Measurements from ENCODE around the gene AMFR.

Gene AMFR

GRCh38 chr16:56423584-56424403 is 1.6 kb downstream of the AMFR start:
- Histone ChIP-seq H2AFZ (ENCODE audit: low read length) (no peak overlapping the region), H3K36me3 (ENCODE audit: insufficient read depth, low read length) (0 out of 2 replicates have a peak, but pooled peaks cover 7% of the 10 kb centered on the region), H3K27me3 (ENCODE audit: insufficient read depth, low read length) (no peaks in the 10 kb centered on the region), H3F3A (ENCODE audit: insufficient read depth, low read length) (no peaks in the 10 kb centered on the region; the same call in 1 of the 2 replicates), H3K4me1 (ENCODE audit: insufficient read depth, low read length, severe bottlenecking) (peaks cover 47% of the 10 kb centered on the region), H3K9me3 (ENCODE audit: low read length) (no peaks in the 10 kb centered on the region), H3K4me3 (ENCODE audit: low read depth, low read length, poor library complexity, severe bottlenecking) (peak overlapping the region; percentile 91), H4K20me1 (ENCODE audit: insufficient read depth, low read length) (no peaks in the 10 kb centered on the region), H3K9me2 (ENCODE audit: low read depth, low read length) (no peaks in the 10 kb centered on the region), H3K79me2 (ENCODE audit: insufficient read depth, low read length) (peaks cover 57% of the 10 kb centered on the region), H3K9ac (ENCODE audit: low read length) (peak overlapping the region; percentile 86), H3K4me2 (ENCODE audit: low read length) (peak overlapping the region; percentile 85), H3K27ac (ENCODE audit: low read depth, low read length, poor library complexity, severe bottlenecking) (peak overlapping the region; percentile 90)
- TF ChIP-seq CTCF (IDR thresholded peaks at IDR 0.05; ENCODE audit: low read length) (no peak), EZH2 (IDR thresholded peaks at IDR 0.05; ENCODE audit: borderline replicate concordance, low read length) (no peak)

- H3K79me2 ChIP-seq (ENCODE audit: insufficient read depth, low read length), result peaks cover 63% of the 10 kb centered on the region
- peaks cover 47% of the 10 kb centered on the region for H3K4me1 ChIP-seq (ENCODE audit: insufficient read depth, low read length, severe bottlenecking)
These were observed 2.4 kb downstream of the AMFR start for GRCh38 chr16:56422896-56423441.

More at GRCh38 chr16:56422896-56423441, 2.4 kb downstream of the AMFR start:
- Histone ChIP-seq H2AFZ (ENCODE audit: low read length) (no peak overlapping the region), H3K4me3 (ENCODE audit: low read depth, low read length, poor library complexity, severe bottlenecking) (peak overlapping the region; percentile 91), H3K36me3 (ENCODE audit: insufficient read depth, low read length) (no peaks in the 10 kb centered on the region), H4K20me1 (ENCODE audit: insufficient read depth, low read length) (no peaks in the 10 kb centered on the region), H3F3A (ENCODE audit: insufficient read depth, low read length) (no peaks in the 10 kb centered on the region; the same call in 1 of the 2 replicates), H3K9ac (ENCODE audit: low read length) (peak overlapping the region; percentile 86), H3K9me2 (ENCODE audit: low read depth, low read length) (no peaks in the 10 kb centered on the region), H3K27me3 (ENCODE audit: insufficient read depth, low read length) (no peaks in the 10 kb centered on the region), H3K4me2 (ENCODE audit: low read length) (peak overlapping the region; percentile 85), H3K27ac (ENCODE audit: low read depth, low read length, poor library complexity, severe bottlenecking) (peak overlapping the region; percentile 90), H3K9me3 (ENCODE audit: low read length) (no peaks in the 10 kb centered on the region)
- no peak for TF ChIP-seq CTCF (IDR thresholded peaks at IDR 0.05; ENCODE audit: low read length)
- no peak for TF ChIP-seq EZH2 (IDR thresholded peaks at IDR 0.05; ENCODE audit: borderline replicate concordance, low read length)
